HCT116 (cell line): ENCODE data around the gene SOX18. TPM values are rescaled to one million over a fixed set of nuclear protein-coding genes. Genes with fewer than 3 reads are reported as not detected.

Experiments
- ATAC-seq: fragments of 200-7000 bp; cut with Tn5 transposase; 2 replicates; pipeline ENCODE4 v1.9.1; 2020; ENCODE audit warnings: mild to moderate bottlenecking, moderate library complexity
- BruUV-seq: library from RNA; stranded (reverse); fragments of 400-500 nt; replicated peaks from 2 replicates; lab custom pipeline; 2021; lab: Mats Ljungman, UMichigan
- CTCF ChIA-PET: fragments of 300-600 bp; sonication (Branson Sonifier 250); formaldehyde crosslinking; loops from one replicate; lab custom pipeline; 2021; ENCODE audit warnings: antibody characterized with exemption; lab: Charles Lee
- POLR2A ChIA-PET: fragments of 300-600, 350-600 bp; sonication (Branson Sonifier 250); formaldehyde crosslinking; loops from one replicate; lab custom pipeline; 2021; ENCODE audit warnings: antibody characterized with exemption; lab: Charles Lee
- RAD21 ChIA-PET, 2 experiments: fragments of 300-600 bp; sonication (Branson Sonifier 250); formaldehyde crosslinking; loops; one replicate each; lab custom pipeline; 2023; ENCODE audit warnings: low total read pairs in 2 of 2; ENCODE audit not compliant: uncharacterized antibody in 2 of 2, unreplicated experiment in 2 of 2, low non-redundant PET in 1 of 2; lab: Charles Lee
- DNase-seq: peaks from one replicate; pipeline ENCODE4 v3.0.0-alpha.2; 2010; ENCODE audit warnings: low read depth, low spot score
- H2AFZ ChIP-seq: fragments of 200-600 bp; shearing (Covaris generic), sonication (generic); 2 replicates; pipeline ENCODE4 v1.6.1; 2017; ENCODE audit warnings: low read depth, mixed run types, mixed read lengths, antibody characterized with exemption, low read length; ENCODE audit not compliant: poor library complexity, severe bottlenecking
- H3K27ac ChIP-seq: 2 replicates; pipeline ENCODE4 v1.5.1; 2012; ENCODE audit warnings: low read depth, low read length
- H3K27me3 ChIP-seq: fragments of 200-600 bp; sonication (generic); 2 replicates; pipeline ENCODE4 v1.6.1; 2016; ENCODE audit warnings: mixed run types, low read length, mixed read lengths; ENCODE audit not compliant: insufficient read depth
- H3K36me3 ChIP-seq, 2 experiments: fragments of 200-500 bp in 1 of 2; fragments of 200-600 bp in 1 of 2; sonication (Bioruptor generic) in 1 of 2; sonication (generic) in 1 of 2; 2 replicates each; pipeline versions ENCODE4 v1.5.1 to v1.6.1; 2014 to 2016; ENCODE audit warnings: low read length in 2 of 2, inconsistent platforms in 1 of 2, mixed read lengths in 1 of 2, mixed run types in 1 of 2; ENCODE audit not compliant: insufficient read depth in 2 of 2, control insufficient read depth in 1 of 2
- H3K4me1 ChIP-seq, 2 experiments: fragments of 200-600 bp in 1 of 2; sonication (generic) in 1 of 2; 2 replicates each; pipeline versions ENCODE4 v1.5.1 to v1.6.1; 2012 to 2017; ENCODE audit warnings: low read length in 2 of 2, inconsistent platforms in 1 of 2, mild to moderate bottlenecking in 1 of 2, mixed read lengths in 1 of 2, mixed run types in 1 of 2, moderate library complexity in 1 of 2; ENCODE audit not compliant: insufficient read depth in 2 of 2, control insufficient read depth in 1 of 2
- H3K4me2 ChIP-seq: fragments of 200-600 bp; sonication (generic); 2 replicates; pipeline ENCODE4 v1.6.1; 2017; ENCODE audit warnings: mixed run types, low read length, mixed read lengths
- H3K4me3 ChIP-seq, 2 experiments: fragments of 200-600 bp in 1 of 2; sonication (generic) in 1 of 2; replicated peaks in 1 of 2; 2 replicates each; pipeline ENCODE4 v1.5.1; 2011 to 2016; ENCODE audit warnings: low read length in 2 of 2, control low read depth in 1 of 2, low read depth in 1 of 2, mild to moderate bottlenecking in 1 of 2, mixed read lengths in 1 of 2, mixed run types in 1 of 2
- H3K79me2 ChIP-seq: fragments of 200-600 bp; sonication (generic); 2 replicates; pipeline ENCODE4 v1.6.1; 2017; ENCODE audit warnings: mild to moderate bottlenecking, mixed run types, low read length, moderate library complexity, mixed read lengths; ENCODE audit not compliant: insufficient read depth
- H3K9ac ChIP-seq: fragments of 200-600 bp; sonication (generic); 2 replicates; pipeline ENCODE4 v1.6.1; 2016; ENCODE audit warnings: low read length, mixed read lengths
- H3K9me2 ChIP-seq: fragments of 200-600 bp; sonication (generic), shearing (Covaris generic); 2 replicates; pipeline ENCODE4 v1.6.1; 2017; ENCODE audit warnings: mixed run types, mild to moderate bottlenecking, moderate library complexity; ENCODE audit not compliant: insufficient read depth
- H3K9me3 ChIP-seq, 2 experiments: fragments of 200-500 bp in 1 of 2; fragments of 200-600 bp in 1 of 2; sonication (Bioruptor generic) in 1 of 2; sonication (generic) in 1 of 2; 2 replicates each; pipeline ENCODE4 v1.6.1; 2014 to 2017; ENCODE audit warnings: low read length in 2 of 2, mixed read lengths in 2 of 2, inconsistent platforms in 1 of 2, low read depth in 1 of 2, mild to moderate bottlenecking in 1 of 2, mixed run types in 1 of 2, moderate library complexity in 1 of 2; ENCODE audit not compliant: control insufficient read depth in 1 of 2, insufficient read depth in 1 of 2
- H4K20me1 ChIP-seq: fragments of 200-600 bp; sonication (generic), shearing (Covaris generic); 2 replicates; pipeline ENCODE4 v1.6.1; 2017; ENCODE audit warnings: mixed run types, mild to moderate bottlenecking, moderate library complexity; ENCODE audit not compliant: insufficient read depth
- RAD21 ChIP-seq: IDR thresholded peaks from 2 replicates; pipeline ENCODE4 v1.6.1; 2012; ENCODE audit warnings: low read depth, mild to moderate bottlenecking
- intact Hi-C: fragments of 100-400 bp; cut with micrococcal nuclease; formaldehyde crosslinking; loops from 2 replicates; pipeline ENCODE4 v1.10.0; 2022
- total RNA-seq: library from RNA; stranded (reverse); gene quantifications from one replicate; pipeline ENCODE4 v1.2.1, GENCODE V29; 2021; ENCODE audit not compliant: unreplicated experiment
- TF ChIP-seq, protein P1 (sequence below), 3 experiments: fragments of 200-600 bp in 1 of 3; sonication (generic) in 1 of 3; IDR thresholded peaks in 2 of 3; conservative IDR thresholded peaks in 1 of 3; 2 replicates each; pipeline ENCODE4 v1.5.1; 2012 to 2017; ENCODE audit warnings: low read depth in 2 of 3, low read length in 2 of 3, antibody characterized with exemption in 1 of 3, borderline replicate concordance in 1 of 3, control low read depth in 1 of 3, mild to moderate bottlenecking in 1 of 3, mixed read lengths in 1 of 3, mixed run types in 1 of 3, moderate library complexity in 1 of 3; ENCODE audit not compliant: insufficient read depth in 1 of 3

The SOX18 gene
- total RNA-seq, 1 experiment from 2014 or later = 3.3 TPM

DNA sequence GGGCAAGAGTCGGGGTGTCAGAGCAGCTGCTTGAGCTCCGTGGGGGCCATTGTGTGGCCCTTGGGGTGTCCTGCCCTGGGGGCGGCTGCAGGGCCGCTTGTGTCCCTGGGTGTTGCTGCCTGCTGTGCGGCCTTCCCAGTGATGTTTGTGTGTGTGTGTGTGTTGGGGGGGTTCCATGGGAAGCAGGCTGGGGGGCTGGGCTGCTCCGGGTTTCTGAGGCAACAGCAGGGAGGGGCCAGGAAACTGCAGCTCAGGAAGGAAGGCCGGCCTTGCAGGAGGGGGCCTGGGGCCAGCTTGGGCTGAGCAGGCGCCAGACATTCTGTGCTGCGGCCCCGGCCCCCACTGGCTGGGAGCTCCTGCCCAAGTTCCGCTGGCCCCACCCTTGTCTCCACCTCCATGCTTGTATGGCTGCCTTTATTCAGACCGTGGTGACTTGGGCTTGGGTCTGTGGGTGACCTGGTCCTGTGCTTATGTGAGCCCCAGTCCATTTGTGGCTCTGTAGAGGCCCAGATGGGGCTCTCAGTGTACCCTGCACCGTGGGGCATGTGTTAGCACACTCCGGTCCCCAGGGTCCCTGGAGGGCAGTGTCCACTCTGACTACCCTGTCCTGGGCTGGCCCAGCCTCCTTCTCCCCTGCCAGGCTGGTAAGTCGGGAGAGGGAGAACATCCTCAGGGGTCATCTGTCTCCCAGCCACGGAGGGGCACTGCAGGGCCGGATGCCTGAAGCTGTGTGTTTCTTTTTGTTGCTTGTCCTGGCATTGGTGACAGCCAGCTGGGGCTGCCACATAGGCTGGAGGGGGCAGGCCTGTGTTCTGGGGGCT, 4.6 kb upstream of the SOX18 start:
- no peaks in the 10 kb centered on the region for H4K20me1 ChIP-seq
- peak; percentile 41 for ATAC-seq
- TF ChIP-seq, protein P1, sequence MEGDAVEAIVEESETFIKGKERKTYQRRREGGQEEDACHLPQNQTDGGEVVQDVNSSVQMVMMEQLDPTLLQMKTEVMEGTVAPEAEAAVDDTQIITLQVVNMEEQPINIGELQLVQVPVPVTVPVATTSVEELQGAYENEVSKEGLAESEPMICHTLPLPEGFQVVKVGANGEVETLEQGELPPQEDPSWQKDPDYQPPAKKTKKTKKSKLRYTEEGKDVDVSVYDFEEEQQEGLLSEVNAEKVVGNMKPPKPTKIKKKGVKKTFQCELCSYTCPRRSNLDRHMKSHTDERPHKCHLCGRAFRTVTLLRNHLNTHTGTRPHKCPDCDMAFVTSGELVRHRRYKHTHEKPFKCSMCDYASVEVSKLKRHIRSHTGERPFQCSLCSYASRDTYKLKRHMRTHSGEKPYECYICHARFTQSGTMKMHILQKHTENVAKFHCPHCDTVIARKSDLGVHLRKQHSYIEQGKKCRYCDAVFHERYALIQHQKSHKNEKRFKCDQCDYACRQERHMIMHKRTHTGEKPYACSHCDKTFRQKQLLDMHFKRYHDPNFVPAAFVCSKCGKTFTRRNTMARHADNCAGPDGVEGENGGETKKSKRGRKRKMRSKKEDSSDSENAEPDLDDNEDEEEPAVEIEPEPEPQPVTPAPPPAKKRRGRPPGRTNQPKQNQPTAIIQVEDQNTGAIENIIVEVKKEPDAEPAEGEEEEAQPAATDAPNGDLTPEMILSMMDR (IDR thresholded peaks at IDR 0.05 in 2 of 3, conservative IDR thresholded peaks at IDR 0.05 in 1 of 3; ENCODE audit: borderline replicate concordance in 1 of 3, insufficient read depth in 1 of 3, low read depth in 2 of 3, low read length in 2 of 3) = peak in 2 of 3 experiments; percentile 49 to 52; a peak in 4 of 6 replicates
- no peak for TF ChIP-seq RAD21
- peak; percentile 29 for DNase-seq
- peak overlapping the region; percentile 23; the same call in 1 of the 2 replicates for H3K27ac ChIP-seq
- H2AFZ ChIP-seq = no peak overlapping the region
- no TSS peak for BruUV-seq
- no peaks in the 10 kb centered on the region for H3K9me3 ChIP-seq
- H3K4me3 ChIP-seq = no peak overlapping the region
- no peaks in the 10 kb centered on the region for H3K9me2 ChIP-seq
- ChIA-PET RAD21 (interaction anchor here in 1 of 2 experiments (0.8 kb wide), 1 partner anchor 81 kb away, joined by 3 read pairs; no protein-coding TSS in a partner anchor), CTCF (interaction anchor here (1.0 to 2.9 kb wide), 7 partner anchors 9 to 79 kb away, joined by 3 to 35 read pairs (median 4); partner anchors contain the start of genes PRPF6 and TCEA2), POLR2A (interaction anchor here (1.3 to 2.2 kb wide), 3 partner anchors 9 to 11 kb away, joined by 3 to 7 read pairs (median 3); partner anchors contain the start of gene TCEA2)
- no peak overlapping the region for H3K9ac ChIP-seq
- intact Hi-C loops = loop anchor here (10.0 kb wide), 1 partner anchor 349 kb away; the partner anchor contains the start of genes ARFRP1 and ZGPAT
- H3K27me3 ChIP-seq = no peaks in the 10 kb centered on the region
- H3K4me2 ChIP-seq = peak overlapping the region; percentile 45
- H3K4me1 ChIP-seq = peaks cover 16 to 43% of the 10 kb centered on the region in 2 experiments
- H3K79me2 ChIP-seq = no peaks in the 10 kb centered on the region
- no peaks in the 10 kb centered on the region for H3K36me3 ChIP-seq
